Keratinocyte (primary cell): ENCODE results near the gene GTF2A1L. TPM values are rescaled to one million over a fixed set of nuclear protein-coding genes. Genes with fewer than 3 reads are reported as not detected.

ENCODE experiments used
- DNase-seq: peaks from one replicate; pipeline ENCODE4 v3.0.0-alpha.2; 2011; ENCODE audit warnings: low read depth, missing footprints, low spot score
- FAIRE-seq: peaks from 2 replicates; lab custom pipeline; 2011; peaks lifted over from hg19 to GRCh38; lab: Jason Lieb, UNC
- H2AFZ ChIP-seq: 2 replicates; pipeline ENCODE4 v1.6.0; 2012; ENCODE audit warnings: low read length, control low read depth, inconsistent platforms; ENCODE audit not compliant: control insufficient read depth
- H3K27ac ChIP-seq: 2 replicates; pipeline ENCODE4 v1.5.1; 2011; ENCODE audit warnings: low read length; ENCODE audit not compliant: control insufficient read depth, insufficient read depth
- H3K27me3 ChIP-seq: 3 replicates; pipeline ENCODE4 v1.6.0; 2011; ENCODE audit warnings: low read length; ENCODE audit not compliant: control insufficient read depth, insufficient read depth; ENCODE audit errors: extremely low read depth
- H3K36me3 ChIP-seq, 2 experiments: 2 replicates in 1 of 2; 3 replicates in 1 of 2; pipeline ENCODE4 v1.5.1; 2011; ENCODE audit warnings: low read length in 2 of 2, mild to moderate bottlenecking in 1 of 2; ENCODE audit not compliant: control insufficient read depth in 2 of 2, insufficient read depth in 2 of 2; ENCODE audit errors: extremely low read depth in 1 of 2
- H3K4me1 ChIP-seq: 3 replicates; pipeline ENCODE4 v1.5.1; 2011; ENCODE audit warnings: low read length; ENCODE audit not compliant: control insufficient read depth, insufficient read depth; ENCODE audit errors: extremely low read depth
- H3K4me2 ChIP-seq: 3 replicates; pipeline ENCODE4 v1.6.0; 2011; ENCODE audit warnings: low read depth, low read length; ENCODE audit not compliant: control insufficient read depth, insufficient read depth; ENCODE audit errors: extremely low read depth
- H3K4me3 ChIP-seq, 3 experiments: fragments of 200-600 bp in 1 of 3; sonication (generic) in 1 of 3; 2 replicates in 2 of 3; 3 replicates in 1 of 3; pipeline ENCODE4 v1.5.1; 2011 to 2016; ENCODE audit warnings: low read length in 3 of 3, mild to moderate bottlenecking in 3 of 3, control low read depth in 2 of 3, inconsistent platforms in 1 of 3, low read depth in 1 of 3, mixed read lengths in 1 of 3, mixed run types in 1 of 3, moderate library complexity in 1 of 3; ENCODE audit not compliant: control insufficient read depth in 2 of 3, insufficient read depth in 2 of 3; ENCODE audit errors: extremely low read depth in 1 of 3
- H3K79me2 ChIP-seq: 2 replicates; pipeline ENCODE4 v1.6.0; 2012; ENCODE audit warnings: low read length; ENCODE audit not compliant: control insufficient read depth, insufficient read depth
- H3K9ac ChIP-seq: 3 replicates; pipeline ENCODE4 v1.6.0; 2011; ENCODE audit warnings: low read length; ENCODE audit not compliant: control insufficient read depth, insufficient read depth; ENCODE audit errors: extremely low read depth
- H3K9me1 ChIP-seq: 3 replicates; pipeline ENCODE4 v1.6.0; 2011; ENCODE audit warnings: low read length; ENCODE audit not compliant: control insufficient read depth, insufficient read depth; ENCODE audit errors: extremely low read depth
- H3K9me3 ChIP-seq: 2 replicates; pipeline ENCODE4 v1.5.1; 2012; ENCODE audit warnings: low read depth, low read length; ENCODE audit not compliant: control insufficient read depth
- H4K20me1 ChIP-seq: 3 replicates; pipeline ENCODE4 v1.6.0; 2011; ENCODE audit warnings: low read length; ENCODE audit not compliant: control insufficient read depth, insufficient read depth; ENCODE audit errors: extremely low read depth
- EZH2 ChIP-seq: IDR thresholded peaks from one replicate; pipeline ENCODE4 v1.6.1; 2012; ENCODE audit warnings: inconsistent platforms, mild to moderate bottlenecking, low read length, moderate library complexity
- dilution Hi-C: fragments of 300-500 bp; cut with MboI; formaldehyde crosslinking; loops from one replicate; pipeline ENCODE4 v1.7.0; 2020; ENCODE audit warnings: low sequenced_read_pairs; ENCODE audit not compliant: extremely low pct_ligation_motif_present
- polyA plus RNA-seq, 5 experiments: library from polyadenylated mRNA; depleted of rRNA in 3 of 5; stranded (reverse) in 3 of 5; stranded (forward) in 1 of 5; unstranded in 1 of 5; fragments of >200 nt; gene quantifications; 1 replicate in 1 of 5; 2 replicates in 3 of 5; 3 replicates in 1 of 5; pipeline versions ENCODE4 v1.2.1 to v1.2.3, GENCODE V29; 2011 to 2012; ENCODE audit warnings: missing spikeins in 2 of 5, low read depth in 1 of 5, low replicate concordance in 1 of 5
- TF ChIP-seq, protein P1 (sequence below), 3 experiments: IDR thresholded peaks in 1 of 3; conservative IDR thresholded peaks in 1 of 3; optimal IDR thresholded peaks in 1 of 3; 2 replicates in 2 of 3; 3 replicates in 1 of 3; pipeline versions ENCODE3 to v1.5.1; 2011; ENCODE audit warnings: low read length in 3 of 3, mild to moderate bottlenecking in 3 of 3, moderate library complexity in 2 of 3, control low read depth in 1 of 3, inconsistent platforms in 1 of 3; ENCODE audit not compliant: insufficient read depth in 2 of 3; ENCODE audit errors: extremely low read depth in 1 of 3

The GTF2A1L gene
- polyA plus RNA-seq, 1 donor (not counting 4 experiments of a cell fraction or from before 2014, with no cell fraction given): not detected

GRCh38 chr2:48624696-48625095 is 7.0 kb downstream of the GTF2A1L start:
- FAIRE-seq (no peak), DNase-seq (no peak)
- Histone ChIP-seq H4K20me1 (no peaks in the 10 kb centered on the region), H3K4me3 (no peak overlapping the region), H3K36me3 (no peaks in the 10 kb centered on the region), H3K4me2 (no peak overlapping the region), H3K27ac (no peak overlapping the region), H2AFZ (no peak overlapping the region), H3K9me1 (no peaks in the 10 kb centered on the region), H3K27me3 (no peaks in the 10 kb centered on the region), H3K4me1 (no peaks in the 10 kb centered on the region), H3K79me2 (no peaks in the 10 kb centered on the region), H3K9me3 (no peaks in the 10 kb centered on the region), H3K9ac (no peak overlapping the region)
- TF ChIP-seq, protein P1, sequence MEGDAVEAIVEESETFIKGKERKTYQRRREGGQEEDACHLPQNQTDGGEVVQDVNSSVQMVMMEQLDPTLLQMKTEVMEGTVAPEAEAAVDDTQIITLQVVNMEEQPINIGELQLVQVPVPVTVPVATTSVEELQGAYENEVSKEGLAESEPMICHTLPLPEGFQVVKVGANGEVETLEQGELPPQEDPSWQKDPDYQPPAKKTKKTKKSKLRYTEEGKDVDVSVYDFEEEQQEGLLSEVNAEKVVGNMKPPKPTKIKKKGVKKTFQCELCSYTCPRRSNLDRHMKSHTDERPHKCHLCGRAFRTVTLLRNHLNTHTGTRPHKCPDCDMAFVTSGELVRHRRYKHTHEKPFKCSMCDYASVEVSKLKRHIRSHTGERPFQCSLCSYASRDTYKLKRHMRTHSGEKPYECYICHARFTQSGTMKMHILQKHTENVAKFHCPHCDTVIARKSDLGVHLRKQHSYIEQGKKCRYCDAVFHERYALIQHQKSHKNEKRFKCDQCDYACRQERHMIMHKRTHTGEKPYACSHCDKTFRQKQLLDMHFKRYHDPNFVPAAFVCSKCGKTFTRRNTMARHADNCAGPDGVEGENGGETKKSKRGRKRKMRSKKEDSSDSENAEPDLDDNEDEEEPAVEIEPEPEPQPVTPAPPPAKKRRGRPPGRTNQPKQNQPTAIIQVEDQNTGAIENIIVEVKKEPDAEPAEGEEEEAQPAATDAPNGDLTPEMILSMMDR (optimal IDR thresholded peaks at IDR 0.05 in 1 of 3, IDR thresholded peaks at IDR 0.05 in 1 of 3, conservative IDR thresholded peaks at IDR 0.05 in 1 of 3; ENCODE audit: extremely low read depth in 1 of 3, insufficient read depth in 2 of 3, low read length in 3 of 3): no peak
- TF ChIP-seq EZH2: no peak
- dilution Hi-C loops: no loop called here

DNA sequence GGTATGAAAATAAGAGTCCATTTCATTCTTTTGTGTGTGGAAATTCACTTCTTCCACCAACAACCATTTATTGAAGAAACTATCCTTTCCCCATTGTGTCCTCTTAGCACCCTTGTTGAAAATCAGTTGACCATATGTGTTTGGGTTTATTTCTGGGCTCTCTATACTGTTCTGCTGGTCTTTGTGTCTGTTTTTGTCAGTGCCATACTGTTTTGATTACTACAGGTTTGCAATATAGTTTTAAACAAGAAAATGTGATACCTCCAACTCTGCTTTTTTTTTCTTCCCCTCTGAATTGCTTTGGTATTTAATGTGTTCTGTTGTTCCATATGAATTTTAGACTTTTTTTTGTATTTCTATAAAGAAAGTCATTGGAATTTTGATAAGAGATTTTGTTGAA is 8.4 kb downstream of the GTF2A1L start:
- H3K4me3 ChIP-seq: no peak overlapping the region
- dilution Hi-C loops: no loop called here
- H3K9ac ChIP-seq: no peak overlapping the region
- no peaks in the 10 kb centered on the region for H4K20me1 ChIP-seq
- no peak overlapping the region for H3K27ac ChIP-seq
- H3K79me2 ChIP-seq: no peaks in the 10 kb centered on the region
- H3K4me1 ChIP-seq: no peaks in the 10 kb centered on the region
- no peaks in the 10 kb centered on the region for H3K9me3 ChIP-seq
- no peaks in the 10 kb centered on the region for H3K27me3 ChIP-seq
- no peak overlapping the region for H3K4me2 ChIP-seq
- H3K9me1 ChIP-seq: no peaks in the 10 kb centered on the region
- no peak for FAIRE-seq
- H3K36me3 ChIP-seq: no peaks in the 10 kb centered on the region
- no peak overlapping the region for H2AFZ ChIP-seq
- no peak for DNase-seq
- TF ChIP-seq, protein P1 (optimal IDR thresholded peaks at IDR 0.05 in 1 of 3, IDR thresholded peaks at IDR 0.05 in 1 of 3, conservative IDR thresholded peaks at IDR 0.05 in 1 of 3; ENCODE audit: extremely low read depth in 1 of 3, insufficient read depth in 2 of 3, low read length in 3 of 3): no peak
- TF ChIP-seq EZH2: no peak
